HepG2 (cell line): ENCODE measurements around the gene IRF3. TPM values are rescaled to one million over a fixed set of nuclear protein-coding genes. Genes with fewer than 3 reads are reported as not detected.
A peak's percentile ranks its signal among the peaks of the same experiment; 100 is the strongest.

Experiments used
- CEBPB ChIP-seq: IDR thresholded peaks from 2 replicates; pipeline ENCODE4 v1.6.1; 2011; ENCODE audit warnings: low read depth, low read length, improper control_type of control experiment, borderline replicate concordance
- CTCF ChIP-seq: sonication (generic); formaldehyde crosslinking; IDR thresholded peaks from 2 replicates; pipeline ENCODE4 v1.5.0; 2020; ENCODE audit warnings: mild to moderate bottlenecking, missing genetic modification reagents, moderate library complexity
- EED ChIP-seq: sonication (generic); formaldehyde crosslinking; IDR thresholded peaks from 2 replicates; pipeline ENCODE4 v1.5.0; 2020; ENCODE audit warnings: mild to moderate bottlenecking, missing genetic modification reagents
- IRF1 ChIP-seq: sonication (generic); formaldehyde crosslinking; IDR thresholded peaks from 2 replicates; pipeline ENCODE4 v1.4.0; 2020; ENCODE audit warnings: low read depth, mild to moderate bottlenecking, missing genetic modification reagents
- MEF2D ChIP-seq: sonication (generic); formaldehyde crosslinking; IDR thresholded peaks from 2 replicates; pipeline ENCODE4 v1.5.1; 2020; ENCODE audit warnings: mild to moderate bottlenecking, missing genetic modification reagents
- MEIS1 ChIP-seq: sonication (generic); formaldehyde crosslinking; IDR thresholded peaks from 2 replicates; pipeline ENCODE4 v1.9.0; 2021; ENCODE audit warnings: mild to moderate bottlenecking, missing genetic modification reagents, moderate library complexity, borderline replicate concordance
- NR2F6 ChIP-seq, 2 experiments: IDR thresholded peaks; 2 replicates each; pipeline ENCODE4 v1.6.1; 2016; ENCODE audit warnings: antibody characterized with exemption in 1 of 2, mild to moderate bottlenecking in 1 of 2
- PCBP1 ChIP-seq: fragments of 200-400 bp; formaldehyde crosslinking; IDR thresholded peaks from 2 replicates; pipeline ENCODE4 v1.6.1; 2017; ENCODE audit warnings: mild to moderate bottlenecking, low read depth, low read length, borderline replicate concordance
- SATB2 ChIP-seq: sonication (generic); formaldehyde crosslinking; IDR thresholded peaks from 2 replicates; pipeline ENCODE4 v1.5.0; 2020; ENCODE audit warnings: missing genetic modification reagents
- TARDBP ChIP-seq: sonication (generic); formaldehyde crosslinking; IDR thresholded peaks from 2 replicates; pipeline ENCODE4 v1.8.0; 2022; ENCODE audit warnings: mild to moderate bottlenecking, missing genetic modification reagents
- ZBTB25 ChIP-seq: IDR thresholded peaks from 2 replicates; pipeline ENCODE4 v1.6.1; 2018; ENCODE audit warnings: missing genetic modification reagents
- ZBTB34 ChIP-seq: sonication (generic); formaldehyde crosslinking; IDR thresholded peaks from 2 replicates; pipeline ENCODE4 v1.8.0; 2022; ENCODE audit warnings: mild to moderate bottlenecking, missing genetic modification reagents
- ZBTB7B ChIP-seq: sonication (generic); formaldehyde crosslinking; IDR thresholded peaks from 2 replicates; pipeline ENCODE4 v1.4.0; 2020; ENCODE audit warnings: missing genetic modification reagents
- ZFP36L1 ChIP-seq: sonication (generic); formaldehyde crosslinking; IDR thresholded peaks from 2 replicates; pipeline ENCODE4 v1.8.0; 2022; ENCODE audit warnings: mild to moderate bottlenecking, missing genetic modification reagents, moderate library complexity
- ZMAT3 ChIP-seq: sonication (generic); formaldehyde crosslinking; conservative IDR thresholded peaks from 2 replicates; pipeline ENCODE4 v1.7.0; 2021; ENCODE audit warnings: missing genetic modification reagents
- ZNF251 ChIP-seq: sonication (generic); formaldehyde crosslinking; IDR thresholded peaks from 2 replicates; pipeline ENCODE4 v1.9.0; 2021; ENCODE audit warnings: mild to moderate bottlenecking, missing genetic modification reagents
- ZNF274 ChIP-seq: sonication (generic); formaldehyde crosslinking; IDR thresholded peaks from 2 replicates; pipeline ENCODE4 v1.5.1; 2020; ENCODE audit warnings: mild to moderate bottlenecking, missing genetic modification reagents
- ZNF556 ChIP-seq: sonication (generic); formaldehyde crosslinking; IDR thresholded peaks from 2 replicates; pipeline ENCODE4 v1.4.0; 2020; ENCODE audit warnings: mild to moderate bottlenecking, missing genetic modification reagents, borderline replicate concordance
- ZNF674 ChIP-seq: sonication (generic); formaldehyde crosslinking; IDR thresholded peaks from 2 replicates; pipeline ENCODE4 v1.5.0; 2020; ENCODE audit warnings: low read depth, mild to moderate bottlenecking, missing genetic modification reagents
- polyA plus RNA-seq, 8 experiments: library from polyadenylated mRNA; depleted of rRNA in 3 of 8; stranded (reverse) in 7 of 8; unstranded in 1 of 8; fragments of >200 nt; fragmentation: Illumina TruSeq in 4 of 8; extraction: Trizol in 4 of 8; gene quantifications; 2 replicates each; pipeline versions ENCODE4 v1.2.1 to v1.2.3, GENCODE V29; 2011 to 2016; ENCODE audit warnings: low read depth in 4 of 8, missing spikeins in 1 of 8, mixed read lengths in 1 of 8; ENCODE audit not compliant: insufficient read depth in 1 of 8
- total RNA-seq, 5 experiments: library from RNA; depleted of rRNA; stranded (reverse); fragments of >200 nt; fragmentation: Illumina TruSeq; extraction: Trizol; gene quantifications; 2 replicates each; pipeline ENCODE4 v1.2.3, GENCODE V29; 2016; ENCODE audit warnings: low read depth in 1 of 5

The IRF3 gene
- total and polyA plus RNA-seq, 2 of the 13 experiments (the other 11 are each of a cell fraction or from before 2014, with no cell fraction given), result 61.9 to 65.5 TPM

- TF ChIP-seq CTCF (CRISPR knock-in tag) (no peak), ZBTB34 (CRISPR knock-in tag) (no peak), ZNF674 (CRISPR knock-in tag) (no peak), TARDBP (CRISPR knock-in tag) (0 out of 2 replicates have a peak, but pooled peaks have one; percentile 50), ZMAT3 (CRISPR knock-in tag) (peak; percentile 84; the same call in 1 of the 2 replicates), ZBTB25 (CRISPR knock-in tag) (peak; percentile 93), CEBPB (no peak), SATB2 (CRISPR knock-in tag) (no peak), ZFP36L1 (CRISPR knock-in tag) (peak; percentile 75; the same call in 1 of the 2 replicates), NR2F6 (IDR thresholded peaks at IDR 0.05) (0 out of 2 replicates have a peak, but pooled peaks have one; percentile 18), NR2F6 (CRISPR knock-in tag; IDR thresholded peaks at IDR 0.05) (peak; percentile 51; the same call in 1 of the 2 replicates), PCBP1 (0 out of 2 replicates have a peak, but pooled peaks have one; percentile 15), ZNF556 (no peak), ZBTB7B (CRISPR knock-in tag) (no peak), ZNF251 (no peak), ZNF274 (CRISPR knock-in tag) (peak; percentile 38; the same call in 1 of the 2 replicates), EED (CRISPR knock-in tag) (no peak), MEF2D (CRISPR knock-in tag) (peak; percentile 83), MEIS1 (CRISPR knock-in tag) (peak; percentile 18; the same call in 1 of the 2 replicates), IRF1 (CRISPR knock-in tag) (no peak)
These were observed 25.4 kb downstream of the IRF3 start, which contains the start of gene RRAS (continued) for GRCh38 chr19:49640113-49640898.
